HS-5 (cell line): ENCODE measurements around the gene ARID1B.
"Not testable (repeated sequence)": the region's sequence is repeated elsewhere in the genome, so short reads cannot be mapped to it uniquely, and the experiment has no call there.

ENCODE experiments used
- DNase-seq: peaks from one replicate; pipeline ENCODE4 v3.0.0-alpha.2; 2012; ENCODE audit warnings: low read depth

The ARID1B gene

DNA sequence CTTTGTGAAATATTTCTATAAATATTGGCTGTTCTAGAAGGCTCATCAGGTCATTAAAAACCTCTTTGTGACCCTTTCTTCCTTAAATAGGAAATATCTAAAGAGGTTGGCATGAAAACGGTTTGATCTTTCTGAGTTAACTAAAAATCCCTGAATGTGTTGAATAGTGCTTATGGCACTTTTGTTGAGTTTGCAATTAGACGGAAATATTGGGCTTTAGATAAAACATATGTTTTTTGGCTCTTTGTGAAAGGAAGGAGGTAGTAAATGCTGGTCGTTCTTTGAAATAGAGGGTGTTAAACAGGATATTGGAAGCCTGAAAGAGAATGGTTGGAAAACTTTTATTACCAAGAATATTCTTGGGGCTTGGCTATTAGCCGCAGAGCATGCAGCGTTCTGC, 163.0 kb downstream of the ARID1B start:
- DNase-seq, result no peak

DNA sequence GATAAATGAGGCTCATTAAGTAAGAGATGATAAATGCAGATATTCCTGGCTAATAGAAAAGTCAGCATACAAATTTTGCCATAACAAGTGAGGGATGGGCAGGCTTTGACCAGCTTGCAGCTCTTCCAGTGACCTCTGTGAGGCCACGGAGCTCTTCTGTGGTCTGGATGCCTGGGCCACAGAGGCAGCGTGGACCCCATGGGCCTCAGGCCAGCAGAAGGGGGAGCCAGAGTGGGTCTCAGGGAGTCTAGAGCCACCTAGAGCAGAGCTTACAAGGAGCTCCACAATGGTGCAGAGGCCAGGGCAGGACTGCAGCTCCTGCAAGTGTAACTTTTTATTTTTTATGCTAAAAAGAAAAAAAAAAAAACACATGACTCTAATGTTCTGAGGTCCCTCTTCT, 165.1 kb downstream of the ARID1B start:
- no peak for DNase-seq

DNA sequence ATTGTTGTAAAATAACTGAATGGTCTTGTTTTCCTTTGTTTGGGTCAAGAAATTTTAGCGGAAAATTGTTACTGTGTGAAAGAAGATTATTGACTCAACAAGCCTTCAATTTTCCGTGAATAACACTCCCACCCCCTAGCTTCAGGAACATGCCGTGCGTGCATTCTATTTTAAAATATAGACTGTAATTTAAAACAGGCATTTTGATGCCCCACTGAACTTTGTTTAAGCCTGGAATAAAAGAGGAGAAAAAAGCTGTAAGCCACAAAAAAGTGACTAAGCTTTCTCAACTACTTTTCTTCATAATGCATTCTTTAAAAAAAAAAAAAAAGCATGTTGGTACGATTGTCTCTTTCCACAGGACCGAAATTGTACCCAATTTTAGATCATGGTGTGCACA, 166.0 kb downstream of the ARID1B start:
- no peak for DNase-seq

DNA sequence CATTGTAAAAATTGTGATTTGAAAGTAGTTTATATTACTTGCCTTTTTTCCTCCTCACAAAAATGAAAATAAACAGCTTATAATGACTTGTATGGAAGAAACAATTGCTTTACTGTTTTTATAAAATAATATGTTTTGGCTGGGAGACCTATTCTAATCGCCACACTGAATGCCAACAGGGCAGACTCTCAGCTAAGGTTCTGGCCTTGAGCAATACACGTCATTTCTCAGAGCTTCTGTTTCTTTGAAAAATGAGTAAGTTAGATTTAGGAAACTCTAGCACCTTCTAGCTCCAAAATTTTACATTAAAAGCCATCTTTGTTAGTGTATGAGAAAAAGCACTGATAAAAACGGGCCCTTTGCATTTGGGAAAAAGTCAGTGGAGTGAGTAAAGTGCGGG, 166.6 kb downstream of the ARID1B start:
- no peak for DNase-seq

DNA sequence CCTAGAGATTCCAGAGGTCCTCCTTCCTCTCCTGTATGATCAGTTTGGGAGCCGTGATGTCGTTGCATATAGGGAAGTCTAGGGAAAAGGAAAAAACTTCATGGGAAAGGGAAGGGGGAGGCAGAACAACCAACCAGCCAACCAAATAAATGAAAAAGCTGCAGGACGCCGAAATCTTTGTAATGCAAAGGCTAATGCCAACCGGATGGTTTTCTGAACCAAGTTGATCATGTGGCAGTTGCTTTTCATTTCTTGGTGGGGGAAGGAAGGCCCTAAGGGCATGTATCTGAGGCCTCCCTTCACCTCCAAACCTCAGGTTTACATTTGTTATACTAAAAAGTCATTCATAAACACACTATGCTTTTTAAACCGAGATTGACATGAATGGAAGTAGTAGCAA, 167.2 kb downstream of the ARID1B start:
- DNase-seq, result no peak

DNA sequence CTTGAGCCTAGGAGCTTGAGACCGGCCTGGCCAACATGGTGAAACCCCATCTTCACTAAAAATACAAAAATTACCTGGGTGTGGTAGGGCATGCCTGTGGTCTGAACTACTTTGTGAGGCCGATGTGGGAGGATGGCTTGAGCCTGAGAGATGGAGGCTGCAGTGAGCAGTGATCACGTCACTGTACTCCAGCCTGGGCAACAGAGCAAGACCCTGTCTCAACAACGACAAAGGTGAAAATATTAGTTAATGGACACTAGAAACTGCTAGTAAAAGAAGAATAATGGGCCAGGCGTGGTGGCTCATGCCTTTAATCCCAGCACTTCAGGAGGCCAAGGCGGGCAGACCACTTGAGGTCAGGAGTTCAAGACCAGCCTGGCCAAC, 168.6 kb downstream of the ARID1B start:
- DNase-seq, result not testable (repeated sequence)

DNA sequence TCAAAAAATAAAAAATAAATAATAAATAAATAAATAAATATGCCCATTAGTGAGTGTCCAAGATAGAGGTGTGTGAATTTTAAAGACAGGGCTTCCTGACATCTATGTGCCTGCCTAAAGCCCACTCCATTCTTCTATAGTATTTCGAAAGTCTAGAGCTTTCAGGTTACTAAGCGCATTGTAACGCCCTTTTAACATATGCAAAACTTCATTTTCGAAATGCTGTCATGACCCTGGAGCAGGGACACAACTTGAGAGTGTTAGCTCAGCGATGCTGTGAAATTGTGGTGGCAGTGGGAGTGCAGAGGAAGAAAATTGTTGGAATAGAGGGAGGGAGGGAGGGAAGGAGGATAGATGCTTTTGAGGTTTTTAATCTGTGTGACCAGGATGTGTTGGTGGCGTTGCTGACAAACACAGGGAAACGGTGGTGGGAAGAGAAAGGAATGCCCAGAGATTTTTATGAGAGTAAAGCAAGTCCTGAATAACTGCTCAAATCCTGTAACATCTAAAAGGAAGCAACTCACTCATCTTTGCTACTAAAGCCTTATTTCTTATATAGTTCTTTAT, 169.3 kb downstream of the ARID1B start:
- no peak for DNase-seq

DNA sequence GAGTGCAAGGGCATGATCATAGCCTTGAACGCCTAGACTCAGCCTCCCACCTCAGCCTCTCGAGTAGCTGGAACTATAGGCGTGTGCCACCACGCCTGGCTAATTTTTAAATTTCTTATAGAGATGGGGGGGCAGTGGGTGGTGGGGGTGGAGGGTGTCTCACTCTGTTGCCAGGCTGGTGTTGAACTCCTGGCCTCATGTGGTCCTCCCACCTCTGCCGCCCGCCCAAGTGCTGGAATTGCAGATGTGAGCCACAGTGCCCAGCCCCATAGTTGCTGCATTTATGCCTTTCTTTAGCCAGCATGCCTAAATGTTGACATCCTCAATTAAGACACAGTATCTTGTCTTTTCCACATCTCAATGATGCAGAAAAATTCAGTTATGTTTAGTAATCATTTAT, 171.1 kb downstream of the ARID1B start:
- no peak for DNase-seq

DNA sequence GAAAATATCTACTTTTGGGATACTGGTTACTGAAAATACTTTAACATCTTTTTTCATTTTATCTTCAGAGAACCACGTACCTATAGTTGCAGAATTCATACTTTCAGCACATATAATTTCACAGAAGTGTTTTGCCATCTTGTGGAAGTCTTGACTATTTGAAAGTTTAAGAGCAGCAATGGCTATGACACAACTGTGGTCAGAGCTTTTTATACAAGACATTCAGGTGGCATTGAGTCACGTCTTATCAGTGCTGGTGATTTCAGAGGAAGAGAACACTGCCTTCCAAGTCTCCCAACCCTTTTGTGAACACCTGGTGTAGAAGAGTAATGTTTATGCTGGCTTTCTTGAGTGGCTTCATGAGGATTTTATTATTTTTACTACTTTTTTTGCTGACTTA, 171.6 kb downstream of the ARID1B start:
- peak; percentile 49 for DNase-seq

DNA sequence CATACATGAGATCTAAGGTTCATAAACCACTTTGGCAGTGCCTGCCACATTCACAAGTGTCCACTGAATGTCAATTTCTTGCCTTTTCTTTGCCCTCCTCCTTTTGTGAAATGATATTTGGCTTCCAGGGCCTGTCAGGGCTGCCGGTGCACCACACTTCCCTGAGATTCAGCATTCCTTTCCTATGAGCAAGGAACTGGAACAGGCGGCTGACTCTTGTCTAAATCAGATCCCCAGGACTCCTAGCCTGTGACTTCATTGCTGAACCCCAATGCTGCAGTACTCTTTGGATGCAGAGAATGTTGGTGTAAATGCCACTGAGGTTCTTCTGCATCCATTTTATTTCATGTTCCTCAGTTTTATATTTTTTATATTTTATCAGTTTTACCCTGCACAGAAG, 172.2 kb downstream of the ARID1B start:
- peak; percentile 34 for DNase-seq

DNA sequence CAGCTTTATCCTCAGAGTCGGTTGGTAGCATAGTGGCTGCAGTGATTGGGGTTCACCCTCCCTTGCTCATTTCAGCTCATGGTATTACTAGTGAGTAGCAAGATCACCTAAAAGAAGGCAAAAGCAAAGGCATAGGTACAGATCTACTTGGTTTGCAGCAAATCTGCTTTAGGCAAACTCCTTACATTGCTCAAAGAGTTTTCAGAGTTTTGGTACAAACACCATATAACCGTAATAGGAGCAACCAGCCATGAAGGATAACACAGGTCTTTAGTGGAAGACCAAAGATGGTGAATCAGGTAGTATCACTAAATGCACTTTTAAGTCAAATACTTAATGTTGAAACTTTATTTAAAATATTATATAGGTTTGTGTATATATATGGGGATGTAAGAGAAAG, 172.9 kb downstream of the ARID1B start:
- no peak for DNase-seq

DNA sequence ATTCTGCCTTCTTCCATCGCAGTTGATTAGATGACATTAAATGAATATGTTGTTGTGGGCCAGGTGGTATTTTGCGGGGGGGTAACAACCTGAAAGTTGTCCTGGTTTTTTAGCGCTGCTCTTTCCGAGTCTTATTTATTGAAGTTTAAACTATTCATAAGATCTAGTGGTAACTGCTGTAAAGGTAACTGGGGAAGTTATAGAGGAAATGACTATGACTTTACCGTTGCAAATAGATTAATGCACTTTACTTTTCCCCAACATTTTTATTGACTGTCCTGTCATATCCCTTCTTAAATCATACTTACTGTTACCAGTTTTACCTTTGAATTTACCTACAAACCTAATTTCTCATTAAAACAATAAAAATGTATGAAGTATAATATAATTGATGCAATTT, 173.4 kb downstream of the ARID1B start:
- no peak for DNase-seq

DNA sequence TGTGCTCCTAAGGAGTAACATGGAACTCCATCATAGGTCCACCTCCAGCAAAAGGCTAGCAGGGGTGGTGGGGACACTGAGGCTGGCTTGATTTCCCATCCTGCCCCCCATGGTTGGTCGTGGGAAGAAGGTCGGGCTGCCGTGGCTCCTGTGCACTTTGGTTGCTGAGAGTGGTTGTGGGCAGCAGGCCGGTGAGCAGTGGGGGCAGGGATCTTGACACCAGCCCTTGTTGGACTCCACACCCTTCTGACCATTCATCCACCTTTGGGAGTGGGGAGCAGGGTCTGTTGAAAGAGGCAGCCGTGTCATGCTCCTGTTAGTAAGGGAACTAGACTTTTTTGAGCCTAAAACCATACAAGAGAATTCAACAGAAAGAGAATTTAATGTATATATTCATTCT, 175.2 kb downstream of the ARID1B start:
- DNase-seq, result no peak

DNA sequence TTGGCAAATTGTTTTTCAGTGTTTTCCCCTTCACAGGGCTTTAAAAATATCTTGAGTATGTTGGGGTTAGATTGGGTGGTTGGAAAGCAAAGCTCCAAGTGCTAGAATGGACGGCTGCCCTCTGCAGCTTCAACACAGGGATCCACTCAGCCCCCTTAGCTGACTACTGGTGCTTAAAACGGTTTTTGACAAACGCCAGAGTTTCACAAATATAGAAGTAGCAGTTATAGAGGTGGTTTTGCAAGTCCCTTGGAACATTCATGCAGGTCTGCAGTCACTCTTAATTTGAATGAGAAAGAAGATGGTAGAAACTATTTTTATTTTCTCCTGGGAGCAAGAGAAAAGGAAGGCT, 175.9 kb downstream of the ARID1B start:
- DNase-seq, result no peak

DNA sequence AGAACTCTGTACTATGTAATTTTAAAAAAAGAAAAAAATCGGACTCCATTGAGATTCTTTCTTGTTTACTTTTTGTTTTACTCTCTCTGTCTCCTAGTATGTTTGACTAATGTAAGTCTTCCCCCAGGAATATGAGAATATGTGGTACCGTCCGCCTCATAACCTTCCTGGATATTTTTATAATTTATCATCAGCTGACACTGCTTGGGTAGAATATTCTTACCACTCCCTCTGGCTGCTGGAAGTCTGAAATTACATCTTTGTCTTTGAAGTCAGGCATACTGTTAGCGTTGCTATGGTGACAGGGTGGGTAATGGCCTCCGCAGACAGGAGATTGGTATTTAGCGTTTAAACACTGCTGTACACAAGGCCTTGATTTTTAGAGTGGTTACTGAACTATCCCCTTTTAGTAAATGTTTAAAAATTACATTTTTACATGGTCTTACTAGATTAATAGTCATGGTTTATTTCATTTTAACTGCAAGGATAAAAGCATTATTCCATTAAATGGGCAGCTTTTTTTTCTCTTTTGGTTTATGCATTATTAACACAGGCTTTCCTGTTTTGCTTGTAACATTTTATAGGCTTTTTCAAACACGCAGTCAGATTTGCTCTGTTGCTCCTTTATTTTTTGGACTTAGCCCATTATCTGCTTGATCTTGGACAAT, 176.4 kb downstream of the ARID1B start:
- peak; percentile 89 for DNase-seq

DNA sequence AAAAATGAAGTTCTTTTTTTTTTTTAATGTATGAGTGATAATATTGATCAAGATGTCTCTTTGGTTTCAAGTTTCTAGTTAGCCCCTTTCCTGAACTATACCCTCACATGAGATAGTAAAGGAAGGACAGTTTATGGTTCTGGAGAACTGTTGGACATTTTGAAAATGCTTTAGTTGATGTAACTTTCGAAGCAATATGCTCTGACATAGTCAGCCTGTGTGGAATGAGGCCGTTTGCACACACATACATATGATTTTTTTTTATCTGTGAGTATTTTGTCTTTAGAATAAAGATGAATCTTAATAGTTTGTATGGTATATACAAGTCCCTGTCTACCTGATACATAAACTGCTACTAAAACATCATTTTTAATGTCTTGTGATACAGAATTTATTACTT, 177.0 kb downstream of the ARID1B start:
- DNase-seq, result no peak

DNA sequence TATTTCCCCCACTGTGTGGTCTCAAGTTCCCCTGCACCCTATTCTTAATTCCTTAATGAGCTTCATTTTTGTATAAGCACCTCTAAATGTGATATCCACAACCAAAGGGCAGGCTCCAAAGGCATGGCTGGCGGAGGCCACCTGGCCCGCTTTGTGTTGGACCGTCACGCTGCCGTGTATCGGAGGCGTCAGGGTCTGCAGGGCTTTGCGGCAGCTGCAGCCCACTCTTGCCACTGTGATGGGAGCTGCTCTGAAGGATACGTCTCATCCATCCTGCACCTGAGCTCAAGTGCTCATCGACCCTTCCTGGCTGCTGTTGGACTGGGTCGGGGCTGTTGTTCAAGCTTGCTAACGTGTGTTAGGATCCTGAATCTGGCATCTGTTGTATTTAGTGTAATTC, 177.6 kb downstream of the ARID1B start:
- no peak for DNase-seq

DNA sequence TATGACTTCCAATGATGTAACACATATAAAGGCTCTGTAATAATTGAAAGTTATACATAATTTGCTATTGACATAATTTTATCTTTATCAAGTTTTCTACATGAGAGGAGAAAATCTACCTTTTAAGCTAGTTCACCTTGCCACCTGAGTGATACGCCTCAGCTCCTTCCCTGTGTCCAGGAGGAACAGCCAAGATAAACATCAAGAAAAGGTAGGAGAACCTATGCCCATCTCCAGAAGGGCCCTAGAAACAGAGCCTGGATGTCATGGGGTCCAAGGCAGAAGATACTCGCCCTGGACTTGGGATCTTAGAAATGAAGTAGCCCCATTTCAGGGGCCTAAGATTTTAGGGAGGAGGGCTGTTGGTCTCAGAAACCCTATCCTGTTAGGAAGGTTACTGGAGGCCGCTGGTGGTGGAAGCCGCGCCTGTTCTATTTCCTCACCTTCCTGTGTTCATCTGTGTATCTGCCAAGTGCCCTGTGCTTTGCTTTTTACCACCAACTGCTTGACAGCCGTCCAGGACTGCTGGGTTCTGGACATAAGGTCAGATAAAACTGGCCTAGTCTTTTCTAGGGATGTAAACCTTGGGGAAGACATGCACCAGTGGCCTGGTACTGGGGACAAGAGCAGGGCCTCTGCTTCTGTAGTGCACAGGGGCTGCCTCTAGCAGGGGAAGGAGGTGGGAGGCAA, 178.5 kb downstream of the ARID1B start:
- DNase-seq, result no peak

DNA sequence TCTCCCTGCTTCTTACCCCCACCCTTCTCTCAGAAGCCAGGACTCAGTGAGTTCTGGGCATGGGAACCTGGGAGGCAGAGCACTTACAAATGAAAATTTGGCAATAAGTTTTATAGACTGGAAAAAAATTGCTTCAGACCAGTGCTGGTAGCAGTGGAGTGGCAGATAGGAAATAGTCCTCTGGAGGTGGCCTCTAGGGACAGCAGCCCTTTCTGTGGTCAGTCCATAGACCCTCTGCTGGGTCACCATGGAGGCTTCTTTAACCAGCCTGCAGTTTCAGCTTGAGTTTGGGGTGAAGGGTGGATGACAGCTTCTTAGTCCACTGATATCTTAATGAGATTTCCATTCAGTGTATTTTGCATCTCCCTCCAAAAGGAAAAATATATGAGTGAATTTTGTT, 179.1 kb downstream of the ARID1B start:
- no peak for DNase-seq

DNA sequence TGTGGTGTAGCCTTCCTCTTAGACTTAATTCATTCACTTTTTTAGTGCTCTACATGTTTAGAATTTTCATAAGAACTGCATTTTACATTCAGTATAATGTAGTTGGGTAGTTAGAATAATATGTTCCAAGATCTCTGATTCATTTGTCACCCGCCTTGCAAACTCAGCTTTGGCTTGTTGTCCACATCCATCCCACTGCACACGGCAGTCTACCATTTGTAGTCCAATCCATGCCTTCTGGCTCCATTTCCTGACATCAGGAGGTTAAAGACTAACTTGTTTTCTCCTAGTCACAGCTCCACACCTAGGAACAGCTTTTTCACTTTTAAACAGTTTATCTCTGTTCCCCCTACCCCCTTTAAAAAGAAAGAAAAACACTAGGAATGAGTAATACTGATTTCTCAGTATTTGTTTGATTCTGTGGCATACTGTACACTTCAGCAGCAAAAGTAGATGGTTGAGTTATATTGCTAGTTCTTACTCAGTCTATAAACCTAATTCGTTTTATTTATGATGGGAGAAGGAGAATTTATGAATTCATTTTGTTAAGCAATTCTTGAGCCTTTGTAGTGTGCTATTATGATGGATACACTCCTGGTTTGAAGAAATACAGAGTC, 180.9 kb downstream of the ARID1B start:
- no peak for DNase-seq

DNA sequence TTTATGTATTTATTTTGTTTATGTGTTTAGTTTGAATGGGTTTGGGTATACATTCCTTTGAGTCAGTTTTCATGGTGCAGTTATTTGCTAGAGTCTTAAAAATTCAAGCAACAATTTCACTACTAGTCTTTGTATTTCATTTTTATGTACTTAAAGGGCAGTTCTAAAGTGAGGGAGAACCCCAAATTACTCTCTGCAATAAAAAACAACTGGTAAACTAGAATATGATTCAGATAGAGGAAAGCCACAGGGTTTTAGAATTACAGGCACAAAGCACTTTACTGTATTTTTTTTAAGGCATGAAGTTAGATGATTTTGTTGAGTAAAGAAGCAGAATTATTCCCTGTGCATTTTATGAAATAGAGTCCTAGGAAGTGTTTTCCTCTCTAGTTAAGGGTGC, 183.3 kb downstream of the ARID1B start:
- no peak for DNase-seq

DNA sequence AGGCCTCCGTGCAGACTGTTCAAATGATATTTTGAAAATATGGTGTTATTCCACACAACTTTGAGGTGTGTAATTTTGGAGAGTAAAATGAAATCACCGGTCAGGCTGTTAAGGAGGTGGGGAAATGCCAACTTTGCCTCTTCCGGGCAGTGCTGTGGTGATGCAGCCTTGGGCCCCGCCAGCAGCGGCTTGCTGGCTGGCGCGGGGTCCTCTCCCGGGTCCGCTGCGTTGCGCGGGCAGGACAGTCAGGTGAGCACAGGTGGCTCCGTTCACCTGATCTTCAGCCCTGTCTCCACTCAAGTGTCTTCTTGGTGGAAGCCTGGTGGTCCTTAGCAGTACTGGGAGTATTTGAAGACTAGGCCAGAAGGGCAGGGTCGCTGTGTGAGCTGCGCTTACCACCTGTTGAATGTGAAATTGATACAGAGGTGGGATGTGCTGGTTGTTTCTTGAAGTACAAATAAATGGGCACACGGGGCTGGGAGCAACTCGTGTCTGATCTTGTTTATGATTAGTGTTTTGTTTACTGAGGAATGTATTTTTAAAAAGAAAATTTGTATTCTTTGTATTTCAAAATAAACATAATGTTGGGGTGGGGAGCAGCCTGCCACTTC, 184.2 kb downstream of the ARID1B start:
- DNase-seq, result no peak
